Adipocyte (in vitro differentiated cells): ENCODE results near the gene ANAPC5.
"Not testable (repeated sequence)": the region's sequence is repeated elsewhere in the genome, so short reads cannot be mapped to it uniquely, and the experiment has no call there.

Experiments used
- DNase-seq: peaks from one replicate; pipeline ENCODE4 v3.0.0-alpha.2; 2015; ENCODE audit warnings: low read depth
- H3K27me3 ChIP-seq: replicated peaks from 2 replicates; pipeline ENCODE4 v1.7.0; 2013; ENCODE audit warnings: mild to moderate bottlenecking, low read length, moderate library complexity; ENCODE audit not compliant: control insufficient read depth, insufficient read depth
- H3K36me3 ChIP-seq: 2 replicates; pipeline ENCODE4 v1.7.0; 2013; ENCODE audit warnings: low read length, mild to moderate bottlenecking, moderate library complexity; ENCODE audit not compliant: control insufficient read depth, insufficient read depth, severe bottlenecking
- H3K4me1 ChIP-seq: 2 replicates; pipeline ENCODE4 v1.7.0; 2013; ENCODE audit warnings: mild to moderate bottlenecking, low read length, moderate library complexity; ENCODE audit not compliant: control insufficient read depth, insufficient read depth
- H3K4me3 ChIP-seq: 2 replicates; pipeline ENCODE4 v1.7.0; 2013; ENCODE audit warnings: mild to moderate bottlenecking, low read length, moderate library complexity
- H3K9ac ChIP-seq: 2 replicates; pipeline ENCODE4 v1.7.0; 2013; ENCODE audit warnings: mild to moderate bottlenecking, low read length, moderate library complexity
- H3K9me3 ChIP-seq: 2 replicates; pipeline ENCODE4 v1.7.0; 2013; ENCODE audit warnings: mild to moderate bottlenecking, low read length, moderate library complexity; ENCODE audit not compliant: control insufficient read depth

Gene ANAPC5

GRCh38 chr12:121290410-121290809, 61.8 kb downstream of the ANAPC5 start:
- no peak for DNase-seq
- Histone ChIP-seq H3K36me3 (peaks cover 6% of the 10 kb centered on the region), H3K9me3 (no peaks in the 10 kb centered on the region), H3K4me1 (peaks cover 39% of the 10 kb centered on the region), H3K4me3 (no peak overlapping the region), H3K27me3 (no peaks in the 10 kb centered on the region), H3K9ac (no peak overlapping the region)

DNA sequence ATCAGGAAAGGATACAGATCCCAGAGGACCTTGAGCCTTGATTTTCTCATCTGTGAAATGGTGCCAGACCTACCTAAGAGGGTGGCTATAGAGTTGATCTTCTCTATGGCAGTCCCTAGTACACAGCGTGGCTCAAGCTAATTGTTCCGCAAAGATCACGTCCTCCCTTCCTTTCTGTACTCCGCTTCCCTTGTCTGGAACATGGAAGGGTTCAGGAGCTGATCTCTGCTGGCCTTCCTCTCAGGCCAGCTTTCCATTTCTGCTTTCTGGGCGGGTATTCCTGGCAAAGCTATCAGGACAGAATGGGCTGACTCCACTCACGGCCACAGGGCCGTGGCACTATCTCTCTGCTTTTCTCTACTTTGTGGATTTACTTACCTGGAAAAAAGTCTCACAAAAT, 62.2 kb downstream of the ANAPC5 start:
- H3K4me3 ChIP-seq: no peak overlapping the region
- H3K36me3 ChIP-seq: peaks cover 6% of the 10 kb centered on the region
- H3K9me3 ChIP-seq: no peaks in the 10 kb centered on the region
- peaks cover 37% of the 10 kb centered on the region for H3K4me1 ChIP-seq
- H3K9ac ChIP-seq: no peak overlapping the region
- DNase-seq: no peak
- H3K27me3 ChIP-seq: no peaks in the 10 kb centered on the region

DNA sequence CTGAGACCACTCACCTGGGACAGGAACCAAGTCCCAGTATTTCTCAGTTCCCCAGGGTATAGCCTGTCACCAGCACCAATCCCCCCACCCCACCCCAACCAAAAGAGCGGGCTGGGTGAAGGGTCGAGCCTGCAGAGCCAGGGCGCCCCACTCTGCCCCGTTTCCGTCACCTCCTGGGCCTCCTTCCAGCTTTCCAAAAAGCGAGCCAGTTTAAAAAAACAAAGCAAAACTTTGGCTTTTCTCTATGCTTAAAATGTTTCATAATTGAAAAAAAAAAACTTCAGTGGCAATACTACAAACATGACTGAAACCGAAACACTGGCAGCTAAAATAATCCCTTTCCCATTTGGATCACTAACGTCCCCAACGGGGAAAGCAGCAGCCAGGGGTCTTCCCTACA, 63.2 kb downstream of the ANAPC5 start:
- no peaks in the 10 kb centered on the region for H3K9me3 ChIP-seq
- peak overlapping the region; percentile 74 for H3K9ac ChIP-seq
- no peak for DNase-seq
- H3K27me3 ChIP-seq: no peaks in the 10 kb centered on the region
- H3K4me3 ChIP-seq: peak overlapping the region; percentile 72
- H3K36me3 ChIP-seq: peaks cover 6% of the 10 kb centered on the region
- H3K4me1 ChIP-seq: peaks cover 45% of the 10 kb centered on the region

DNA sequence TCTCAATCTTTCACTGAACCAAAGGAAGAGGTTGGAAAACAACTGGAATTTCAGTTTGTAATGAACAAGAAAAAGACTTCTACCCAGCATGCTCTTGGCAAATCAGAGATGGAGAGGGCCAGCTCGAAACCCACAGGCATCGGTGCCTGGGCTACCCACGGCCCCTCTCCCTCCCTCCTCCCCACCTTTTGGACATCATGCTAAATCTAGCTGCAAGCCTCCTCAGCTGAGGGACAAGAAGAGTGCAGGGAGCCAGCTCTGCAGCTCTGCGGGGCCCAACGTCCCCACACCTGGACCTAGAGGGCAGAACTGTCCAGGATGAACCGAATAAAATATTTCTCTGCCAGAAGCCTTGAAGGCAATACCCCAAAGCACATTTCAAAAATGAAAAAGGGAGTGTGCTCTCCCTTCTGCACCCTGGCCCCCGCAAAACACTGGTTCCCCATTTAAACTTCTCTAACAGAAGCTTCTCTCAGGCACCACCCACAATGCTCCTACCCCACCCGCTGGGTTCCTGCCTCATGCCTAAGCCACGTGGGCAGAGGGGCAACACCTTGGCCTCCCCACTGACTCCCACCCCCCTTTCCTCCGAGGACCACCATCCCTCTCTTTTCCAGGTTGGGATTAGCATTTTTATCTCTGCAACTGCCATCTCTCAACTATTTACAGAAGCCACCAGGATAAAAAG, 63.9 kb downstream of the ANAPC5 start:
- Histone ChIP-seq H3K4me1 (peaks cover 40% of the 10 kb centered on the region), H3K36me3 (peaks cover 6% of the 10 kb centered on the region), H3K9ac (no peak overlapping the region), H3K27me3 (no peaks in the 10 kb centered on the region), H3K4me3 (no peak overlapping the region), H3K9me3 (no peaks in the 10 kb centered on the region)
- DNase-seq: no peak

GRCh38 chr12:121287267-121287954, 64.8 kb downstream of the ANAPC5 start:
- DNase-seq: peak; percentile 35
- peaks cover 6% of the 10 kb centered on the region for H3K36me3 ChIP-seq
- no peak overlapping the region for H3K4me3 ChIP-seq
- no peaks in the 10 kb centered on the region for H3K9me3 ChIP-seq
- H3K27me3 ChIP-seq: no peaks in the 10 kb centered on the region
- peaks cover 41% of the 10 kb centered on the region for H3K4me1 ChIP-seq
- H3K9ac ChIP-seq: peak overlapping the region; percentile 29

DNA sequence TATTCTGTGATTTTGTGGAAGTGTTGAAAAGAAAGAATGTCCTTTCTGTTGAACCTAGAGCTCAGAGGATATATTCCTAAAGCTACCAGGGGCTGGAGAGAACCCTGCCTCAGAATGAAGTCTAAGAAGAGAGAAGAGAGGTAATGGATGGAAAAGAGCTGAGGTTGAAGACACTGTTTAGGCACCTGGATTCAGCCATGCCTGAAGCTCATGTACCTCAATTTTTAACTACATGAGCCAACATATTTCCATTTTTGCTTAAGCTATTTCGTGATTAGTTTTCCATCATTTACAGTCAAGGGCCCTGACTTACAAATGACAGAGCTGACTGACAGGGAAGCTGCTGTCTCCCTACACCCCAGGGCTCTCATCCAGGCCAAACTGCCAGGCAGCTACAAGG, 66.4 kb downstream of the ANAPC5 start:
- Histone ChIP-seq H3K4me1 (peaks cover 45% of the 10 kb centered on the region), H3K4me3 (no peak overlapping the region), H3K36me3 (no peaks in the 10 kb centered on the region), H3K27me3 (no peaks in the 10 kb centered on the region), H3K9me3 (no peaks in the 10 kb centered on the region), H3K9ac (no peak overlapping the region)
- DNase-seq: no peak

DNA sequence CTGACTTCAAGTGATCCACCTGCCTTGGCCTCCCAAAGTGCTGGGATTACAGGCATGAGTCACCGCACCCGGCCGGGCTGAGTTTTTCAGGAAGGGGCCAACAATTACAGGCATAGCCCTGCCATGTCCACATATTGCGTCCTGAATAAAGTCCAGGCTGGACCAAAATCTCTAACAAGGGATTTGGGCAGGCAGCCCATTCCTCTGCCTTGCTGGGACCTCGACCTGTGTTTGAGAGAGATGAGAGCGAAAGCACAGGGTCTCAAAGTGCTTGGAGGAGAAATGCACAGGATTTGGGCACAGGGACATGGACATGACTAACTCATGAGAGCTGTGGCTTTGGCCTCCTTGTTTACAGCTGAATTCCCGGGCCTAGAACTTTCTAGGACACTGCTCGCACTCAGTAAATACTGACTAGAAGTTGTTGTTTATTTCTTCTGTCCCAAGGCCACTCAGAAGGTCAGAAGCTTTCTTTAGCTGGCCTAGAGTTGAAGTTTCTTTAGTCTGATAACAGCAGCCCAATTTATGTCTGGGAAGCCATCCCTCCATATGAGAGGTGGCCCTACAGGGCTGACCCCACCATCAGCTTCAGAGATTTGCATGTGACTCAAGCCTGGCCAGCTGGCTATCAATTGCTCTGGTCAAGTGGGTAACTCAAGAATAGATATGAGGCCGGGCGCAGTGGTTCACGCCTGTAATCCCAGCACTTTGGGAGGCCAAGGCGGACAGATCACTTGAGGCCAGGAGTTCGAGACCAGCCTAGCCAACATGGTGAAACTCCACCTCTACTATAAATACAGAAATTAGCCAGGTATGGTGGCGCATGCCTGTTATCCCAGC, 67.4 kb downstream of the ANAPC5 start:
- DNase-seq: no peak
- H3K27me3 ChIP-seq: no peaks in the 10 kb centered on the region
- H3K4me1 ChIP-seq: peaks cover 44% of the 10 kb centered on the region
- no peaks in the 10 kb centered on the region for H3K36me3 ChIP-seq
- no peak overlapping the region for H3K9ac ChIP-seq
- H3K9me3 ChIP-seq: no peaks in the 10 kb centered on the region
- no peak overlapping the region for H3K4me3 ChIP-seq

- H3K4me3 ChIP-seq: no peak overlapping the region
- no peaks in the 10 kb centered on the region for H3K36me3 ChIP-seq
- H3K27me3 ChIP-seq: no peaks in the 10 kb centered on the region
Measured at GRCh38 chr12:121283841-121284240, 68.4 kb downstream of the ANAPC5 start.

DNA sequence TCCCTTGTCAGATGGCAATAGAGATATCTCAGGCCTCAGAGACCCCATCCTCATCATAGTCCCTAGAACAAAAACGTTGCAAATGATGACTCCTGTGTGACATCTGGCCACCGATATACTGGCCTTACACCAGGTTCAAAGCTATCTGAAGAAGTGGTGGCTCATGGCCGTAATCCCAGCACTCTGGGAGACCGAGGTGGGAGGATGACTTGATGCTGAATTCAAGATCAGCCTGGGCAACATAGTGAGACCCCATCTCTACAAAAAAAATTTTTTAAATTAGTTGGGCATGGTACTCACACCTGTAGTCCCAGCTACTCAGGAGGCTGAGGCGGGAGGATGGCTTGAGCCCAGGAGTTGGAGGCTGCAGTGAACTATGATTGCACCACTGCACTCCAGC, 68.8 kb downstream of the ANAPC5 start:
- no peak overlapping the region for H3K4me3 ChIP-seq
- peaks cover 43% of the 10 kb centered on the region for H3K4me1 ChIP-seq
- no peaks in the 10 kb centered on the region for H3K36me3 ChIP-seq
- no peak for DNase-seq
- H3K9ac ChIP-seq: no peak overlapping the region
- no peaks in the 10 kb centered on the region for H3K27me3 ChIP-seq
- H3K9me3 ChIP-seq: no peaks in the 10 kb centered on the region

More at GRCh38 chr12:121283841-121284240, 68.4 kb downstream of the ANAPC5 start:
- Histone ChIP-seq H3K9ac (no peak overlapping the region), H3K4me1 (peaks cover 44% of the 10 kb centered on the region), H3K9me3 (no peaks in the 10 kb centered on the region)
- no peak for DNase-seq

DNA sequence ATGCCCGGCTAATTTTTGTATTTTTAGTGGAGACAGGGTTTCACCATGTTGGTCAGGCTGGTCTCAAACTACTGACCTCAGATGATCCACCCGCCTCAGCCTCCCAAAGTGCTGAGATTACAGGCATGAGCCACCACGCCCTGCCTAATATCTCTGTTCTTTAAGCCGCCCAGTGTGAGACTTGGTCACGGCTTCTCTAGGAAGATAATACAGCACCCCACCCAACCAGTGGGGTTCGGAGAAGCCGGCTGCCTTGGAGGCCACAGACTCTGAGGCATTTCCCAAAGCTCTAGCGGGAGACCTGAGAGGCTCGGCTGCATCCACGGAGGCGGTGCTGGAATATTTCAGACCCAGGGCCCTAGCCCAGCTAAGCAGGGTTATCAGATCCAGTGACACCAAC, 69.3 kb downstream of the ANAPC5 start:
- not testable (repeated sequence) for H3K9ac ChIP-seq, H3K9me3 ChIP-seq, H3K27me3 ChIP-seq, H3K36me3 ChIP-seq, DNase-seq, H3K4me3 ChIP-seq
- peaks cover 38% of the 10 kb centered on the region for H3K4me1 ChIP-seq

DNA sequence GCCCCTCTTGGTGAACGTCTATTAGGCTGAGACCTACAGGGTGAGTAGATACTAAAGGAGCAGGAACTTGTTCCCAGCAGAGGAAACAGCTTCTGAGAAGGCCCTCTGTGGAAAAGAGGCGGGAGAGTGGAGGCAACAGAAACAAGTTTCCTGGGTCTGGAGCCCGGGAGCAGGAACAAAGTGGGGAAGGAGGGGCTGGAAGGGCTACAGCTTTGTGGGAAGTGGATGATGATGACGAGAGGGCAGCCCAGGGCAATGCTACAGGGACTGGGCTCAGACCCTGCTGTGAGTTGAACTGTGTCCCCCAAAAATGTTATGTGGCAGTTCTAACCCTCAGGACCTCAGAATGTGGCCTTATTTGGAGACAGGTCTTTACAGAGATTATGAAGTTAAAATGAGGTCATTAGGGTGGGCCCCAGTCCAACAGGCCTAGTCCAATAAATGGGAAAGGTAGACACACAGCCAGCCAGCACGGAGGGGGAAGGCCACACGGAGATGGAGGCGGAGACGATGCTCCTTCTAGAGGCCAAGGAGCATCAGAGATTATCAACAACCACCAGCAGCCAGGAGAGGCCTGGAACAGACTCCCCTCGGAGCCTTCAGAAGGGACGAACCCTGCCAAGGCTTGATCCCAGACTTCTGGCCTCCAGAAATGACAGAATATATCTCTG, 70.0 kb downstream of the ANAPC5 start:
- Histone ChIP-seq H3K36me3 (no peaks in the 10 kb centered on the region), H3K4me3 (no peak overlapping the region), H3K9me3 (no peaks in the 10 kb centered on the region), H3K27me3 (no peaks in the 10 kb centered on the region), H3K9ac (peak overlapping the region; percentile 34), H3K4me1 (peaks cover 36% of the 10 kb centered on the region)
- DNase-seq: no peak
